Keratinocyte (primary cell): Measurements from ENCODE around the gene TMEM147. TPM values are rescaled to one million over a fixed set of nuclear protein-coding genes. Genes with fewer than 3 reads are reported as not detected.
A peak's percentile ranks its signal among the peaks of the same experiment; 100 is the strongest.

ENCODE experiments used
- DNase-seq: peaks from one replicate; pipeline ENCODE4 v3.0.0-alpha.2; 2011; ENCODE audit warnings: low read depth, missing footprints, low spot score
- FAIRE-seq: peaks from 2 replicates; lab custom pipeline; 2011; peaks lifted over from hg19 to GRCh38; lab: Jason Lieb, UNC
- H2AFZ ChIP-seq: 2 replicates; pipeline ENCODE4 v1.6.0; 2012; ENCODE audit warnings: low read length, control low read depth, inconsistent platforms; ENCODE audit not compliant: control insufficient read depth
- H3K27ac ChIP-seq: 2 replicates; pipeline ENCODE4 v1.5.1; 2011; ENCODE audit warnings: low read length; ENCODE audit not compliant: control insufficient read depth, insufficient read depth
- H3K27me3 ChIP-seq: 3 replicates; pipeline ENCODE4 v1.6.0; 2011; ENCODE audit warnings: low read length; ENCODE audit not compliant: control insufficient read depth, insufficient read depth; ENCODE audit errors: extremely low read depth
- H3K36me3 ChIP-seq, 2 experiments: 2 replicates in 1 of 2; 3 replicates in 1 of 2; pipeline ENCODE4 v1.5.1; 2011; ENCODE audit warnings: low read length in 2 of 2, mild to moderate bottlenecking in 1 of 2; ENCODE audit not compliant: control insufficient read depth in 2 of 2, insufficient read depth in 2 of 2; ENCODE audit errors: extremely low read depth in 1 of 2
- H3K4me1 ChIP-seq: 3 replicates; pipeline ENCODE4 v1.5.1; 2011; ENCODE audit warnings: low read length; ENCODE audit not compliant: control insufficient read depth, insufficient read depth; ENCODE audit errors: extremely low read depth
- H3K4me2 ChIP-seq: 3 replicates; pipeline ENCODE4 v1.6.0; 2011; ENCODE audit warnings: low read depth, low read length; ENCODE audit not compliant: control insufficient read depth, insufficient read depth; ENCODE audit errors: extremely low read depth
- H3K4me3 ChIP-seq, 3 experiments: fragments of 200-600 bp in 1 of 3; sonication (generic) in 1 of 3; 2 replicates in 2 of 3; 3 replicates in 1 of 3; pipeline ENCODE4 v1.5.1; 2011 to 2016; ENCODE audit warnings: low read length in 3 of 3, mild to moderate bottlenecking in 3 of 3, control low read depth in 2 of 3, inconsistent platforms in 1 of 3, low read depth in 1 of 3, mixed read lengths in 1 of 3, mixed run types in 1 of 3, moderate library complexity in 1 of 3; ENCODE audit not compliant: control insufficient read depth in 2 of 3, insufficient read depth in 2 of 3; ENCODE audit errors: extremely low read depth in 1 of 3
- H3K79me2 ChIP-seq: 2 replicates; pipeline ENCODE4 v1.6.0; 2012; ENCODE audit warnings: low read length; ENCODE audit not compliant: control insufficient read depth, insufficient read depth
- H3K9ac ChIP-seq: 3 replicates; pipeline ENCODE4 v1.6.0; 2011; ENCODE audit warnings: low read length; ENCODE audit not compliant: control insufficient read depth, insufficient read depth; ENCODE audit errors: extremely low read depth
- H3K9me1 ChIP-seq: 3 replicates; pipeline ENCODE4 v1.6.0; 2011; ENCODE audit warnings: low read length; ENCODE audit not compliant: control insufficient read depth, insufficient read depth; ENCODE audit errors: extremely low read depth
- H3K9me3 ChIP-seq: 2 replicates; pipeline ENCODE4 v1.5.1; 2012; ENCODE audit warnings: low read depth, low read length; ENCODE audit not compliant: control insufficient read depth
- H4K20me1 ChIP-seq: 3 replicates; pipeline ENCODE4 v1.6.0; 2011; ENCODE audit warnings: low read length; ENCODE audit not compliant: control insufficient read depth, insufficient read depth; ENCODE audit errors: extremely low read depth
- EZH2 ChIP-seq: IDR thresholded peaks from one replicate; pipeline ENCODE4 v1.6.1; 2012; ENCODE audit warnings: inconsistent platforms, mild to moderate bottlenecking, low read length, moderate library complexity
- dilution Hi-C: fragments of 300-500 bp; cut with MboI; formaldehyde crosslinking; loops from one replicate; pipeline ENCODE4 v1.7.0; 2020; ENCODE audit warnings: low sequenced_read_pairs; ENCODE audit not compliant: extremely low pct_ligation_motif_present
- polyA plus RNA-seq, 5 experiments: library from polyadenylated mRNA; depleted of rRNA in 3 of 5; stranded (reverse) in 3 of 5; stranded (forward) in 1 of 5; unstranded in 1 of 5; fragments of >200 nt; gene quantifications; 1 replicate in 1 of 5; 2 replicates in 3 of 5; 3 replicates in 1 of 5; pipeline versions ENCODE4 v1.2.1 to v1.2.3, GENCODE V29; 2011 to 2012; ENCODE audit warnings: missing spikeins in 2 of 5, low read depth in 1 of 5, low replicate concordance in 1 of 5
- TF ChIP-seq, protein P1 (sequence below), 3 experiments: IDR thresholded peaks in 1 of 3; conservative IDR thresholded peaks in 1 of 3; optimal IDR thresholded peaks in 1 of 3; 2 replicates in 2 of 3; 3 replicates in 1 of 3; pipeline versions ENCODE3 to v1.5.1; 2011; ENCODE audit warnings: low read length in 3 of 3, mild to moderate bottlenecking in 3 of 3, moderate library complexity in 2 of 3, control low read depth in 1 of 3, inconsistent platforms in 1 of 3; ENCODE audit not compliant: insufficient read depth in 2 of 3; ENCODE audit errors: extremely low read depth in 1 of 3

The TMEM147 gene
- polyA plus RNA-seq, 1 donor (not counting 4 experiments of a cell fraction or from before 2014, with no cell fraction given), result 134 TPM

DNA sequence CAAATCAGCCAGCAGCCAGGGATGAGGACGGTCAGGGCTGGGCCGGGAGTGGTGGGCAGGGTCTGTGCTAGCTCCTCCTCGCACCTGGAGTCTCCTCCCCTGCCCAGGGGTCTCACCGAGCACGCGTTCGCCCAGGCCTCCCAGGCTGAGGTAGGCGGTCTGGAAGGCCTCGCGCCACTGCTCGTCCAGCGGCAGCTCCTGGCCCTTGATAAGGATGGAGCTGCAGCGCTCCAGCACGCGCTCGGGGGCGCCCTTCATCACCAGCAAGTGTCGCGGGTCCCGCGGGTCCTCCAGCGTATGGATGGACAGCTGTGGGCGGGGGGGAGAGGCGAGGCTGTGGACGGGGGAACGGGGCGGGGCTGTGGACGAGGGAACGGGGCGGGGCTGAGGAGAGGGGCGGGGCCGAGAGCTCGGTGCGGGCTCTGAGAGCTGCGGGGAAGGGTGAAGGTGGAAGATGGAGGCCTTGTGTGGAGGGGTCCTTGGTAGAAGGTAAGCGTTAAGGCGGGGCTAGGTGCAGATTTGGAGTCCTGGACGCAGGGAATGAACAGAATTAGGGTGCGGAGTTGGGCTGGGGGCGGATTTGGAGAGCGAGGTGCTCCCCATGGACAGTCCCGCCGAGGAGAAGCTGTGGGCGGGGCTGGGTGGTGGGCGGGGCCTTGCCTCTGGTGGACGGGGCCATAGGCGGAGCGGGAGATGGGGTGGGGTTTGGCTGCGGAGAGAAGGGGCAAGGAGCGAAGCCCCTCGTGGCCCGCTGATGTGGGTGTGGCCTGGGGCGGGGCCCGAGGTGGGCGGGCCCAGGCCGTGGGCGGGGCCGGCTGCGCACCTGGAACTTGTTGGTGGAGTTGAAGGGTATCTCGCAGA is 12.3 kb downstream of the TMEM147 start:
- DNase-seq, result no peak
- Histone ChIP-seq H3K4me1 (no peaks in the 10 kb centered on the region), H3K9me3 (no peaks in the 10 kb centered on the region), H3K36me3 (no peaks in the 10 kb centered on the region), H3K27ac (no peak overlapping the region), H3K79me2 (no peaks in the 10 kb centered on the region), H2AFZ (peak overlapping the region; percentile 61), H3K27me3 (peaks cover 23% of the 10 kb centered on the region), H3K4me3 (peak overlapping the region in 1 of 3 experiments; percentile 24), H3K4me2 (peak overlapping the region; percentile 12), H4K20me1 (no peaks in the 10 kb centered on the region), H3K9me1 (no peaks in the 10 kb centered on the region), H3K9ac (no peak overlapping the region)
- dilution Hi-C loops, result loop anchor here (5.0 kb wide), 1 partner anchor 50 kb away; no protein-coding TSS in a partner anchor
- TF ChIP-seq EZH2, result no peak
- TF ChIP-seq, protein P1, sequence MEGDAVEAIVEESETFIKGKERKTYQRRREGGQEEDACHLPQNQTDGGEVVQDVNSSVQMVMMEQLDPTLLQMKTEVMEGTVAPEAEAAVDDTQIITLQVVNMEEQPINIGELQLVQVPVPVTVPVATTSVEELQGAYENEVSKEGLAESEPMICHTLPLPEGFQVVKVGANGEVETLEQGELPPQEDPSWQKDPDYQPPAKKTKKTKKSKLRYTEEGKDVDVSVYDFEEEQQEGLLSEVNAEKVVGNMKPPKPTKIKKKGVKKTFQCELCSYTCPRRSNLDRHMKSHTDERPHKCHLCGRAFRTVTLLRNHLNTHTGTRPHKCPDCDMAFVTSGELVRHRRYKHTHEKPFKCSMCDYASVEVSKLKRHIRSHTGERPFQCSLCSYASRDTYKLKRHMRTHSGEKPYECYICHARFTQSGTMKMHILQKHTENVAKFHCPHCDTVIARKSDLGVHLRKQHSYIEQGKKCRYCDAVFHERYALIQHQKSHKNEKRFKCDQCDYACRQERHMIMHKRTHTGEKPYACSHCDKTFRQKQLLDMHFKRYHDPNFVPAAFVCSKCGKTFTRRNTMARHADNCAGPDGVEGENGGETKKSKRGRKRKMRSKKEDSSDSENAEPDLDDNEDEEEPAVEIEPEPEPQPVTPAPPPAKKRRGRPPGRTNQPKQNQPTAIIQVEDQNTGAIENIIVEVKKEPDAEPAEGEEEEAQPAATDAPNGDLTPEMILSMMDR (optimal IDR thresholded peaks at IDR 0.05 in 1 of 3, IDR thresholded peaks at IDR 0.05 in 1 of 3, conservative IDR thresholded peaks at IDR 0.05 in 1 of 3; ENCODE audit: extremely low read depth in 1 of 3, insufficient read depth in 2 of 3, low read length in 3 of 3), result no peak
- FAIRE-seq, result no peak

GRCh38 chr19:35558400-35559280 is 13.2 kb downstream of the TMEM147 start:
- no peak for DNase-seq
- no peaks in the 10 kb centered on the region for H3K9me3 ChIP-seq
- H3K9ac ChIP-seq, result no peak overlapping the region
- H4K20me1 ChIP-seq, result no peaks in the 10 kb centered on the region
- no peaks in the 10 kb centered on the region for H3K36me3 ChIP-seq
- dilution Hi-C loops, result loop anchor here (5.0 kb wide), 1 partner anchor 49 kb away; no protein-coding TSS in a partner anchor
- H3K79me2 ChIP-seq, result no peaks in the 10 kb centered on the region
- FAIRE-seq, result no peak
- no peaks in the 10 kb centered on the region for H3K4me1 ChIP-seq
- H3K4me2 ChIP-seq, result peak overlapping the region; percentile 12
- TF ChIP-seq EZH2, result no peak
- TF ChIP-seq, protein P1 (optimal IDR thresholded peaks at IDR 0.05 in 1 of 3, IDR thresholded peaks at IDR 0.05 in 1 of 3, conservative IDR thresholded peaks at IDR 0.05 in 1 of 3; ENCODE audit: extremely low read depth in 1 of 3, insufficient read depth in 2 of 3, low read length in 3 of 3), result no peak
- no peaks in the 10 kb centered on the region for H3K9me1 ChIP-seq
- H3K27ac ChIP-seq, result no peak overlapping the region
- no peak overlapping the region for H2AFZ ChIP-seq
- no peak overlapping the region for H3K4me3 ChIP-seq
- peaks cover 23% of the 10 kb centered on the region for H3K27me3 ChIP-seq
